DND-41 (cell line): ENCODE results near the gene GLYATL1B.

Experiments used
- CTCF ChIP-seq: IDR thresholded peaks from 2 replicates; pipeline ENCODE4 v1.5.1; 2012; ENCODE audit warnings: borderline replicate concordance, low read length, moderate library complexity, mild to moderate bottlenecking; ENCODE audit not compliant: poor library complexity, severe bottlenecking; ENCODE audit errors: extremely low read depth
- EZH2 ChIP-seq: IDR thresholded peaks from 3 replicates; pipeline ENCODE4 v1.6.1; 2012; ENCODE audit warnings: borderline replicate concordance, low read depth, mild to moderate bottlenecking, moderate library complexity, low read length, inconsistent platforms; ENCODE audit not compliant: severe bottlenecking

- TF ChIP-seq CTCF (peak; percentile 74), EZH2 (no peak)
Measured at GRCh38 chr11:59097113-59097708, 11.1 kb downstream of the GLYATL1B start.
